ENCODE results near the gene URB1.

- TF ChIP-seq, protein P1, sequence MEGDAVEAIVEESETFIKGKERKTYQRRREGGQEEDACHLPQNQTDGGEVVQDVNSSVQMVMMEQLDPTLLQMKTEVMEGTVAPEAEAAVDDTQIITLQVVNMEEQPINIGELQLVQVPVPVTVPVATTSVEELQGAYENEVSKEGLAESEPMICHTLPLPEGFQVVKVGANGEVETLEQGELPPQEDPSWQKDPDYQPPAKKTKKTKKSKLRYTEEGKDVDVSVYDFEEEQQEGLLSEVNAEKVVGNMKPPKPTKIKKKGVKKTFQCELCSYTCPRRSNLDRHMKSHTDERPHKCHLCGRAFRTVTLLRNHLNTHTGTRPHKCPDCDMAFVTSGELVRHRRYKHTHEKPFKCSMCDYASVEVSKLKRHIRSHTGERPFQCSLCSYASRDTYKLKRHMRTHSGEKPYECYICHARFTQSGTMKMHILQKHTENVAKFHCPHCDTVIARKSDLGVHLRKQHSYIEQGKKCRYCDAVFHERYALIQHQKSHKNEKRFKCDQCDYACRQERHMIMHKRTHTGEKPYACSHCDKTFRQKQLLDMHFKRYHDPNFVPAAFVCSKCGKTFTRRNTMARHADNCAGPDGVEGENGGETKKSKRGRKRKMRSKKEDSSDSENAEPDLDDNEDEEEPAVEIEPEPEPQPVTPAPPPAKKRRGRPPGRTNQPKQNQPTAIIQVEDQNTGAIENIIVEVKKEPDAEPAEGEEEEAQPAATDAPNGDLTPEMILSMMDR (IDR thresholded peaks at IDR 0.05; ENCODE audit: poor library complexity), result no peak
- no peak for TF ChIP-seq EZH2 (IDR thresholded peaks at IDR 0.05; ENCODE audit: borderline replicate concordance)
- no peak for TF ChIP-seq EZH2phosphoT487 (IDR thresholded peaks at IDR 0.05; ENCODE audit: low read depth, severe bottlenecking, unreplicated experiment)
Observed at GRCh38 chr21:32370998-32371766, 21.6 kb downstream of the URB1 start.

All from hepatocyte (in vitro differentiated cells).